ENCODE results near the gene CTNNA3.

DNA sequence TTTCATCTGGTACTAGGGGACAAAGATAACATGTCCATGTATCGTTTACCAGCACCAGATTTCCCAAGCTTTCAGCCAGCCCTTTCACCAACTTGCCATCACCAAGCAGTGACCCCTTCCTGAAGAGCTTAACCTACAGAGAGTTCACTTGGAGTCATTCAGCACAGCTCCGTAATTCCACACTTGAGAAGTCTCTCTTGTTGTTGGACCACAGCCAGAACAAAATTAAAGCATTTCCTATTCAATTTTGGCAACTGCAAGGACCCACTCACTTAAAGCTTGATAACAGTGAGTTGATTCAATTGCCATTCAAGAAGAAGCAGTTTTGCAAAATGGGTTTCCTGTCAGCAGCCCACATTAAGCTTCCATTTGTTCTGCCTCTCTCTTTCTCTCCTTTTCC is 858.7 kb downstream of the CTNNA3 start:
- TF ChIP-seq, protein P1, sequence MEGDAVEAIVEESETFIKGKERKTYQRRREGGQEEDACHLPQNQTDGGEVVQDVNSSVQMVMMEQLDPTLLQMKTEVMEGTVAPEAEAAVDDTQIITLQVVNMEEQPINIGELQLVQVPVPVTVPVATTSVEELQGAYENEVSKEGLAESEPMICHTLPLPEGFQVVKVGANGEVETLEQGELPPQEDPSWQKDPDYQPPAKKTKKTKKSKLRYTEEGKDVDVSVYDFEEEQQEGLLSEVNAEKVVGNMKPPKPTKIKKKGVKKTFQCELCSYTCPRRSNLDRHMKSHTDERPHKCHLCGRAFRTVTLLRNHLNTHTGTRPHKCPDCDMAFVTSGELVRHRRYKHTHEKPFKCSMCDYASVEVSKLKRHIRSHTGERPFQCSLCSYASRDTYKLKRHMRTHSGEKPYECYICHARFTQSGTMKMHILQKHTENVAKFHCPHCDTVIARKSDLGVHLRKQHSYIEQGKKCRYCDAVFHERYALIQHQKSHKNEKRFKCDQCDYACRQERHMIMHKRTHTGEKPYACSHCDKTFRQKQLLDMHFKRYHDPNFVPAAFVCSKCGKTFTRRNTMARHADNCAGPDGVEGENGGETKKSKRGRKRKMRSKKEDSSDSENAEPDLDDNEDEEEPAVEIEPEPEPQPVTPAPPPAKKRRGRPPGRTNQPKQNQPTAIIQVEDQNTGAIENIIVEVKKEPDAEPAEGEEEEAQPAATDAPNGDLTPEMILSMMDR (IDR thresholded peaks at IDR 0.05; ENCODE audit: insufficient read depth, low read length, poor library complexity, severe bottlenecking), result no peak
- no peak for TF ChIP-seq EZH2phosphoT487 (conservative IDR thresholded peaks at IDR 0.05; ENCODE audit: low read length)
